G401.6 (cell line): ENCODE measurements around the gene TRIM50.
"Not testable (repeated sequence)": the region's sequence is repeated elsewhere in the genome, so short reads cannot be mapped to it uniquely, and the experiment has no call there.

ENCODE experiments used
- FAIRE-seq: peaks from 2 replicates; lab custom pipeline; 2012; peaks lifted over from hg19 to GRCh38; lab: Jason Lieb, UNC

The TRIM50 gene

DNA sequence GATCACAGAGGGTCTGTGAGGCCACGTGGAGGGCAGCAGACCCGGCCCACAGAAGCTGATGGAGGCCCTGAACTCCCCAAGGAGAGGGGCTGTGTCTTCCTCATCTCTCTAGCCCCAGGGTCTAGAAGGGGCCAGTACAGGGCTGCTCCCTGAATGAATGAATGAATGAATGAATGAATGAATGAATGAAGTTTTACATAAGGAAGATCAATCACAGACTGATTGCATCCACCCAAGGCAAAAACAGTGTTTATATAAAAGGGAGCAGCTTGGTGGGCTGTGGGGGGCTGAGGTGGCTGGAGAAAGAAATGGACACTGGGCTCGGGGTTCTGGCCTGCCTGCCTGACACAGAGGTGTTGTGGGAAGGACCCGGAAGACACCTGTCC is 14.4 kb downstream of the TRIM50 start:
- FAIRE-seq: no peak

- no peak for FAIRE-seq
Measured at GRCh38 chr7:73312831-73313520, 14.9 kb downstream of the TRIM50 start.

DNA sequence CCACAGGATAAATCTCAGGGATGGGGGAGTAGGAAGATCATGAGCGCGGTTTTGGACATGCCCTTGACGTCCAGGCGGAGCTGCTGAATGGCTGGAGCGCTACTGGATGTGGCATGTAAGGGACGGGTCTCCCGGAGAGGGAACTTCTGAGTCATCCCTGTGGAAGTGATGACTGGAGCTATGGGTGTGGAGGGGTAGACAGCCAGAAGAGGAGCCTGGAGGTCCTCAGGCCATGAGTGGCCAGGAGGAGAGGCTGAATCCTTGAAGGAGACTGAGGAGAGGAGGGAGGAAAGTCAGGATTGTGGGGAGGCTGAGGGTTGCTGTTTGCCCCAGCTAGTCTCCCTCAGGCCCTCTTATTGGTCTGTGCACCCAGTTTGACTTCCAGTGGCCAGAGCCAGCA is 16.5 kb downstream of the TRIM50 start:
- not testable (repeated sequence) for FAIRE-seq

GRCh38 chr7:73308665-73309214 is 19.1 kb downstream of the TRIM50 start, which contains the start of gene NSUN5:
Gene NSUN5 (minus strand): TSS chr7:73308826. CDS start chr7:73308790, 36 bp downstream.
- no peak for FAIRE-seq

DNA sequence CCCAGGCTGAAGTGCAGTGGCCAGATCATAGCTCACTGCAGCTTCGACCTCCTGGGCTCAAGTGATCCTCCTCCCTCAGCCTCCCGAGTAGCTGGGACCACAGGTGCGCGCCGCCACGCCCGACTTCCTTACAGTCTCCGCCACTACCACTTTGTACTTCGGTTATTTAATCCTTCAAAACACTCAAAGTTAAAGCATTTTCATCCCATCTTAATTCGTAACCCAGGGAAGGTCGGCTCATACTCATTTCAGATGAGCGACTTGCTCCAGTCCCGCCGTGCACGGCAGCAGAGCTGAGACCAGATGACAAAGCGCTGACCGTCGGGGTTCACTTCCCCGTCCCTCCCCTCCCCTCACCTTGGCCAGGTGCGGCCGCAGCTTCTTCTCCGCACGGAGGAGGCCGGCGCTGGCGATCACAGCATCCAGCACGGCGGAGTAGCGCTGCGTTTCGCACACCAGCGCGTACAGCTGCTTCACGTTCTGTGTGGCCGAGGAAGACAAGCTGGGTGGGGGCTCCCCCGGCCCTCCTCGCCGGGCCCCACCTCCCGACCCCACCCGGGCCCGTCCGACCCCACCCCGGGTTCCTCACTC is 19.7 kb downstream of the TRIM50 start:
- no peak for FAIRE-seq

- no peak for FAIRE-seq
Measured at GRCh38 chr7:73307436-73307835, 20.4 kb downstream of the TRIM50 start.

DNA sequence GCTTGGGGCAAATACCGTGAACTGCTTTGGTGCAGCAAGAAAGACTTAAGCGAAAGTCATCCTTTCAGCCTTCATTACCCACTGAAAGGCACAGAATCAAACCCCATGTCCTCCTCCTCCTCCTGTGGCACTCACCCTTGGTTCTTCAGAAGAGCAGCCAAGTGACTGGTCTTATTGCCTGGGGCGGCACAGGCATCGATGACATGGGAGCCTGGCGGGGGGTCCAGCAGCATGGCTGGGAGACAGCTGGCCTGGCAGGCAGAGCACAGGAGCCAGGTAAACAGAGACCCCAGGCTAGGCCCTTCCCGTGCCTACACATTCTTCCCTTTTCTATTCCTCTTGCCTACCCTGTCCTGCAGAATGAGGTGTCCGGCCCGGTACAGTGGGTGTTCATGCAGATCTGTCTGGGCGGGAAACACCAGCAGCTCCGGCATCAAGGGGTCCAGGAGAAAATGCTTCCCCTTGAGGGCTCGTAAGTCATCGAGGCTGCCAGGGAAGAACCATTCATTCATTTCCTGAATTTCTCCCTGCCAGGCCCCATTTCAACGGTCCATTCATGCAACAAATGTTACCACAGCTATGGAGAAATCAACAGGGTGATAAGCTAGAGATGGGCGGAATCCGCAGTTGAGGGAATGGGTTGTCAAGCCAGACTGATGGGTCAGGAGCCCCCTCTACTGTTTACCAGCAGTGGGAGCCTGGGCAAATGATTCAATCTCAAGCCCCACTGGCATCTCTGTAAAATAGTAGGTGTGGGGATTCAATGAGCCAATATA is 23.1 kb downstream of the TRIM50 start:
- FAIRE-seq: not testable (repeated sequence)

GRCh38 chr7:73304071-73304470 is 23.8 kb downstream of the TRIM50 start:
- FAIRE-seq: no peak

DNA sequence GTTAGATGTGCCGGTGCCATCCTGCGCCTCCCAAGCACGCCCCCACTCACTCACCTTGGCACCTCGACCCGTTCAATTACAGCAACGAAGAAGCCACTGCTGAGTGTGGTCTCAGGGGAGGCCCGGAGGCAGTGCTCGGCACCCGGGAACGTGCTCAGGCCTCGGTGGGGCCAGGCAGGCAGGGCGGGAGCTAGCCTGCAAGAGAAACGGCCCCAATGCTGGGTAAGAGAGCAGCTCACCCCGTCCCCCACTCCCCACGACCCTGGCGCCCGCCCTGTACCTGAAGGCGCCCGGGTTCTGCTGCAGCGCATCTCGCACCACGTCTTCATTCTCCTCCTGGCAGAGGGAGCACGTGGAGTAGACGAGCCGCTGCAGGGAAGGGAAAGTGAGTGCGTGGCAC is 24.3 kb downstream of the TRIM50 start:
- no peak for FAIRE-seq

DNA sequence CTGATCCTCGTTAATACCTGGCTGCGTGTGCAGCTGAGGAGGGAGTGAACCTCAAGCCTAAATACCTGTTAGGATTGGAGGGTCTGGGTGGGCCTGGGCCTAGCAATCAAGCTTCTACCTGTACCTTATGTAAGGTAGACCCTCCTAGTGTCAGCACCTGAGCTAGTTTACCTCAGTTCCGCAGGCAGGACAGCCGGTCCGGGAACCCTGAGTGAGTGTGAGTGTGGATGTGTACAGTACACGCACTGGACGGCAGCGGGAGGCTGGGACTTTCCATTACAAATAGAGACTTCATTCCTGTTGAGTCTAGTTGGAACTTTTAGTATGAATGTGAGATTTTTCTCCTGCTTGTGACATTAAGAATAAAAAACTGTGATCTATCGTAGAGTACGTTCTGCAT is 25.0 kb downstream of the TRIM50 start:
- not testable (repeated sequence) for FAIRE-seq

GRCh38 chr7:73301108-73301507 is 26.8 kb downstream of the TRIM50 start:
- not testable (repeated sequence) for FAIRE-seq

- not testable (repeated sequence) for FAIRE-seq
Measured at GRCh38 chr7:73299812-73300211, 28.1 kb downstream of the TRIM50 start.

GRCh38 chr7:73297706-73298105 is 30.2 kb downstream of the TRIM50 start:
- not testable (repeated sequence) for FAIRE-seq

DNA sequence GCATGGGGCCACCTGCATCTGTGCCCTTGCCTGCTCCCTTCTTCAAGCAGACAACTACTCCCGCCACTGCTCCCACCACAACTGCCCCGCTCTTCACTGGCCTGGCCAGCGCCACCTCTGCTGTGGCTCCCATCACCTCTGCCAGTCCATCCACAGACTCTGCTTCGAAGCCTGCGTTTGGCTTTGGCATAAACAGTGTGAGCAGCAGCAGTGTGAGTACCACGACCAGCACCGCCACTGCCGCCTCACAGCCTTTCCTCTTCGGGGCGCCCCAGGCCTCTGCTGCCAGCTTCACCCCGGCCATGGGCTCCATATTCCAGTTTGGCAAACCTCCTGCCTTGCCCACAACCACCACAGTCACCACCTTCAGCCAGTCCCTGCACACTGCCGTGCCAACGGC is 30.6 kb downstream of the TRIM50 start:
- not testable (repeated sequence) for FAIRE-seq

DNA sequence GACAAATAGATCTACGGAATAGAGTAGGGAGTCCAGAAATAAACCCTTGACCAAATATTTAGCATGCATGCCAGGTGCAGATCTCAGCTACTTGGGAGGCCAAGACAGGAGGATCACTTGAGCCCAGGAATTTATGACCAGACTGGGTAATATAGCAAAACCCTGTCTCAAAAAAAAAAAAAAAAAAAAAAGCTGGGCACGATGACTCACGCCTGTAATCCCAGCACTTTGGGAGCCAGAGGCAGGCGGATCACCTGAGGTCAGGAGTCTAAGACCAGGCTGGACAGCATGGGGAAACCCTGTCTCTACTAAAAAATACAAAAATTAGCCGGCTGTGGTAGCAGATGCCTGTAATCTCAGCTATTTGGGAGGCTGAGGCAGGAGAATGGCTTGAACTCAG is 50.7 kb downstream of the TRIM50 start:
- FAIRE-seq: not testable (repeated sequence)

DNA sequence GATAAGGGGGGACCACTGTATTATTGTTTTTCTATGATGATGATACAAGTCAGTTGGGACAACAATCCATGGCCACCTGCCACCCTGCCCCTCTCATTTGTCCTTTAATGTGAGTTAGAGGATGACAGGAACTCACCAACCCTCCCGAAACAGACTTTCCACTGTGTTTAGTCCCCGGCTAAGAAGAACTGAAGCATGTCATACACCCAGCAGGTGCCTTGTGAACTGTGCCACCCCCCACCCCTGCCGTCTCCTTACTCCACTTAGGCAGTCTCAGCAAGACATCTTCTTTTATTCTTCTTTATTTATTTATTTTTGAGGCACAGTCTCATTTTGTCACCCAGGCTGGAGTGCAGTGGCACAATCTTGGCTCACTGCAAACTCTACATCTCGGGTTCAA is 60.1 kb downstream of the TRIM50 start:
- FAIRE-seq: not testable (repeated sequence)

DNA sequence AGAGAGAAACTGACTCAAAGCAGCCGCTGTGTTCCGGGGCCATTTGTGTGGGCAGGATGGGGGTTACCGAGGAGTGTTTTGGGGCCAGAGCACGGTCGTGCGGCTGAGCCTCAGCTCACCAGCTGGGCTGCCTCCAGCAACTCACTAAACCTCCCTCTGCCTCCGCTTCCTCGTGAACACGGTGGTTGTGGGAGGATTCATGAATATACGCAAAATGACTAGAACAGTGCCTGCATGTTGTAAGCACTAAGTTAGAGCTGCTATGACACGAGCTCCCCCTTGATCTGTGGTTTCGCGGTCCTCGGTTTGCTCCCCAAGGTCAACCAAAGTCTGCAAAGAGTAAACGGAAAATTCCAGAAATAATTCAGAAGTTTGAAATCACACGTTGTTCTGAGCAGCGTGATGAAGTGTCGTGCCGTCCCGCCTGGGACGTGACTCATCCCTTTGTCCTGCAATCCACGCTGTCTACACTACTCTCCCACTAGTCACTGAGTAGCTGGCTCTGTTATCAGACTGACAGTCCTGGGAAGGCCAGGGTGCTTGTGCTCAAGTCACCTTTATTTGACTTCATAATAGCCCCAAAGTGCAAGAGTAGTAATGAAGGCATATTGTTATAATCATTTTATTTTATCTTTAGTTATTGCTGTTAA is 61.0 kb downstream of the TRIM50 start:
- FAIRE-seq: not testable (repeated sequence)
